GM06990 (cell line): ENCODE results near the gene PDE1C.
"Not testable (repeated sequence)": the region's sequence is repeated elsewhere in the genome, so short reads cannot be mapped to it uniquely, and the experiment has no call there.

ENCODE experiments used
- DNase-seq: peaks from one replicate; pipeline ENCODE4 v3.0.0-alpha.2; 2011; ENCODE audit not compliant: insufficient read length; ENCODE audit errors: extremely low read depth
- H3K27me3 ChIP-seq: replicated peaks from 2 replicates; pipeline ENCODE4 v1.6.0; 2011; ENCODE audit warnings: low read length; ENCODE audit not compliant: control insufficient read depth, insufficient read depth
- H3K36me3 ChIP-seq: 2 replicates; pipeline ENCODE4 v1.5.1; 2011; ENCODE audit warnings: low read length; ENCODE audit not compliant: control insufficient read depth, insufficient read depth
- H3K4me3 ChIP-seq: replicated peaks from 2 replicates; pipeline ENCODE4 v1.5.1; 2011; ENCODE audit warnings: low read depth, mild to moderate bottlenecking, control low read depth, low read length
- CTCF ChIP-seq: IDR thresholded peaks from 2 replicates; pipeline ENCODE4 v1.5.1; 2011; ENCODE audit warnings: low read length, control low read depth, mild to moderate bottlenecking, inconsistent platforms; ENCODE audit not compliant: insufficient read depth, poor library complexity, severe bottlenecking

Gene PDE1C

GRCh38 chr7:31851119-31851518, 219.1 kb downstream of the PDE1C start:
- H3K27me3 ChIP-seq: no peaks in the 10 kb centered on the region
- TF ChIP-seq CTCF: no peak
- no peak for DNase-seq

GRCh38 chr7:31850601-31851000, 219.6 kb downstream of the PDE1C start:
- DNase-seq: no peak
- no peak for TF ChIP-seq CTCF
- Histone ChIP-seq H3K27me3 (no peaks in the 10 kb centered on the region), H3K4me3 (no peak overlapping the region), H3K36me3 (no peaks in the 10 kb centered on the region)

More at GRCh38 chr7:31851119-31851518, 219.1 kb downstream of the PDE1C start:
- Histone ChIP-seq H3K36me3 (no peaks in the 10 kb centered on the region), H3K4me3 (no peak overlapping the region)

- TF ChIP-seq CTCF: no peak
These were observed 220.1 kb downstream of the PDE1C start for GRCh38 chr7:31850066-31850465.

GRCh38 chr7:31835471-31835870, 234.7 kb downstream of the PDE1C start:
- no peak for TF ChIP-seq CTCF
- DNase-seq: no peak
- H3K36me3 ChIP-seq: no peaks in the 10 kb centered on the region
- H3K4me3 ChIP-seq: no peak overlapping the region
- H3K27me3 ChIP-seq: no peaks in the 10 kb centered on the region

More at GRCh38 chr7:31850066-31850465, 220.1 kb downstream of the PDE1C start:
- Histone ChIP-seq H3K36me3 (no peaks in the 10 kb centered on the region), H3K4me3 (no peak overlapping the region), H3K27me3 (no peaks in the 10 kb centered on the region)
- DNase-seq: no peak

GRCh38 chr7:31833625-31834024, 236.6 kb downstream of the PDE1C start:
- DNase-seq, H3K27me3 ChIP-seq, H3K36me3 ChIP-seq, H3K4me3 ChIP-seq: not testable (repeated sequence)

GRCh38 chr7:31828520-31828919, 241.7 kb downstream of the PDE1C start:
- H3K4me3 ChIP-seq: no peak overlapping the region
- H3K27me3 ChIP-seq: no peaks in the 10 kb centered on the region
- no peak for TF ChIP-seq CTCF
- DNase-seq: no peak
- no peaks in the 10 kb centered on the region for H3K36me3 ChIP-seq
